OCI-LY7 (cell line): Measurements from ENCODE around the gene VSNL1.

ENCODE experiments used
- CTCF ChIP-seq: fragments of 200-600 bp; sonication (generic); conservative IDR thresholded peaks from 2 replicates; pipeline ENCODE4 v1.5.1; 2014; ENCODE audit warnings: mild to moderate bottlenecking, antibody characterized with exemption, low read length, moderate library complexity, mixed read lengths
- EZH2phosphoT487 ChIP-seq: fragments of 200-600 bp; sonication (generic); IDR thresholded peaks from 2 replicates; pipeline ENCODE4 v1.6.1; 2018; ENCODE audit warnings: low read depth, borderline replicate concordance, mild to moderate bottlenecking, mixed run types, antibody characterized with exemption, low read length, moderate library complexity, mixed read lengths

- TF ChIP-seq EZH2phosphoT487 = no peak
- no peak for TF ChIP-seq CTCF
Observed at GRCh38 chr2:17606851-17607250, 66.4 kb downstream of the VSNL1 start.
